HG02938 (cell line): ENCODE measurements around the gene WDR82.
"Not testable (repeated sequence)": the region's sequence is repeated elsewhere in the genome, so short reads cannot be mapped to it uniquely, and the experiment has no call there.

Experiments
- ATAC-seq: cut with Tn5 transposase; IDR thresholded peaks from one replicate; pipeline ENCODE4 v1.9.1; 2021; ENCODE audit warnings: mild to moderate bottlenecking, moderate library complexity; ENCODE audit not compliant: unreplicated experiment

WDR82 gene

GRCh38 chr3:52290596-52291507, 12.4 kb upstream of the WDR82 start:
- no peak for ATAC-seq

- ATAC-seq, result no peak
Observed at GRCh38 chr3:52289747-52290595, 11.5 kb upstream of the WDR82 start.

GRCh38 chr3:52289338-52289746, 10.9 kb upstream of the WDR82 start:
- no peak for ATAC-seq

- ATAC-seq, result no peak
Observed at GRCh38 chr3:52288674-52289073, 10.2 kb upstream of the WDR82 start.

- no peak for ATAC-seq
Observed at GRCh38 chr3:52286777-52287110, 8.3 kb upstream of the WDR82 start.

GRCh38 chr3:52284051-52284450, 5.6 kb upstream of the WDR82 start:
- ATAC-seq, result not testable (repeated sequence)

GRCh38 chr3:52283306-52283705, 4.9 kb upstream of the WDR82 start:
- ATAC-seq, result no peak

GRCh38 chr3:52281981-52282801, 3.7 kb upstream of the WDR82 start:
- ATAC-seq, result no peak

- ATAC-seq, result no peak
Observed at GRCh38 chr3:52280050-52280461, 1.6 kb upstream of the WDR82 start.

- no peak for ATAC-seq
Observed at GRCh38 chr3:52279596-52279995, 1.1 kb upstream of the WDR82 start.

GRCh38 chr3:52277972-52278509, 408 bp downstream of the WDR82 start:
- ATAC-seq, result peak; percentile 46

GRCh38 chr3:52277071-52277964, 1.1 kb downstream of the WDR82 start:
- ATAC-seq, result no peak

GRCh38 chr3:52274781-52275180, 3.7 kb downstream of the WDR82 start:
- ATAC-seq, result not testable (repeated sequence)

- ATAC-seq, result no peak
Observed at GRCh38 chr3:52272831-52273230, 5.6 kb downstream of the WDR82 start.

GRCh38 chr3:52272172-52272571, 6.3 kb downstream of the WDR82 start:
- not testable (repeated sequence) for ATAC-seq

- no peak for ATAC-seq
Observed at GRCh38 chr3:52270252-52270754, 8.1 kb downstream of the WDR82 start.

GRCh38 chr3:52269776-52270175, 8.7 kb downstream of the WDR82 start:
- no peak for ATAC-seq

GRCh38 chr3:52268036-52268435, 10.4 kb downstream of the WDR82 start:
- ATAC-seq, result no peak

GRCh38 chr3:52265387-52265786, 13.1 kb downstream of the WDR82 start:
- ATAC-seq, result no peak

GRCh38 chr3:52262447-52262846, 16.0 kb downstream of the WDR82 start:
- no peak for ATAC-seq
